SKM-1 (cell line): ENCODE data around the gene ADGRL4.
A peak's percentile ranks its signal among the peaks of the same experiment; 100 is the strongest.
"Not testable (repeated sequence)": the region's sequence is repeated elsewhere in the genome, so short reads cannot be mapped to it uniquely, and the experiment has no call there.

Experiments used
- DNase-seq: peaks from one replicate; lab custom pipeline; 2025; ENCODE audit not compliant: unreplicated experiment; lab: John Stamatoyannopoulos, UW

Gene ADGRL4

DNA sequence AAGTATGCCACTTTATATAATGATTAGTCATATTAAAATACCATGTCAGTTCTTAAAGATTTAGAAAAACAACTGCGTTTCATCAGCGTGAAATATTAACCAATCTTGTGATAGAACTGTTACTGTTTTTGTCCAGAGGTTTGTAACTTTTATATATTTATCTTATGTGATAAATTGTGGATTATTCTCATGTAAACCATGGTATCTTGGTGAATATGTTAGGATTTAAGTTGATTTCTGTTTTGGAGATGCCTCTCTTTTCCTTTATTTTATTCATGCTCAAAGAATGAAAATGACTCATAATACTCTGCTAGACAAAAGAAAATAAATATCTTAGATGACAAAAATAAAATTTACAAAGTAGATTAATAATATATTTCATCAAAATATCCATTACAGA, 88.4 kb downstream of the ADGRL4 start:
- no peak for DNase-seq

DNA sequence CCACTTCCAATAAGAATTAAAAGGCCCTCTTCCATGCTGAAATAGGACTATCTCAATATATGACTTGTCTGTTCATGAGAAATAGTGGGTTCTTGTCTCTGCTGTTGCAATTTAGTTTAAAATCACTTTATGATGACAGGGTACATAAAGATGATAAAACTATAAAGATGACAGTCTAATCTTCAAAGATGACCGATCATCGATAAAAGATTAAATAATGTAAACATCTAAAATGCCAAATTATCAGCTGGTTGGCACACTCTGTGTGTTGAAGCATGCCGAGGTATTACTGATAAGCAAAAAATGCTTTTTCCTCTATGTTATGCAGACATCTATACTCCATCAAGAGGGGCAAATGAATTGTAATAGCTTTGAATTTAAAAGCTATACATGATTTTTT, 89.5 kb downstream of the ADGRL4 start:
- no peak for DNase-seq

DNA sequence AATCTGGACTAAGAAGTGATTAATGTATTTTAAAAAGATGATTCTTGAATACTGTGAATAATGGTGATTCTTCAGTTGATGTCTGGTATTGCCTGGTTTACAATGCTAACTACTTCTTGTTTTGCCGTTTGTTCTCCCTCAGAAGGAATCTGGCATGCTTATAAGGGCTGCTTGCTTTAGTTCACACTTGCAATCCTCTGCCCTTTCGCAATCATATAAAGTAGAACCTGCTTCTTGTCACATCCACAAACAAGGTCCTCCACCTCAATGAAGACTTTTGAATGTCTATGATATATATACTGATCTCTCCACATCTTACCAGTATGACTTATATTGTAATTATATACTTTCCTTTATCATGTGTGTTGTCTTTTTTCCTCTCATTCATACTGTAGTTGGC, 92.6 kb downstream of the ADGRL4 start:
- no peak for DNase-seq

DNA sequence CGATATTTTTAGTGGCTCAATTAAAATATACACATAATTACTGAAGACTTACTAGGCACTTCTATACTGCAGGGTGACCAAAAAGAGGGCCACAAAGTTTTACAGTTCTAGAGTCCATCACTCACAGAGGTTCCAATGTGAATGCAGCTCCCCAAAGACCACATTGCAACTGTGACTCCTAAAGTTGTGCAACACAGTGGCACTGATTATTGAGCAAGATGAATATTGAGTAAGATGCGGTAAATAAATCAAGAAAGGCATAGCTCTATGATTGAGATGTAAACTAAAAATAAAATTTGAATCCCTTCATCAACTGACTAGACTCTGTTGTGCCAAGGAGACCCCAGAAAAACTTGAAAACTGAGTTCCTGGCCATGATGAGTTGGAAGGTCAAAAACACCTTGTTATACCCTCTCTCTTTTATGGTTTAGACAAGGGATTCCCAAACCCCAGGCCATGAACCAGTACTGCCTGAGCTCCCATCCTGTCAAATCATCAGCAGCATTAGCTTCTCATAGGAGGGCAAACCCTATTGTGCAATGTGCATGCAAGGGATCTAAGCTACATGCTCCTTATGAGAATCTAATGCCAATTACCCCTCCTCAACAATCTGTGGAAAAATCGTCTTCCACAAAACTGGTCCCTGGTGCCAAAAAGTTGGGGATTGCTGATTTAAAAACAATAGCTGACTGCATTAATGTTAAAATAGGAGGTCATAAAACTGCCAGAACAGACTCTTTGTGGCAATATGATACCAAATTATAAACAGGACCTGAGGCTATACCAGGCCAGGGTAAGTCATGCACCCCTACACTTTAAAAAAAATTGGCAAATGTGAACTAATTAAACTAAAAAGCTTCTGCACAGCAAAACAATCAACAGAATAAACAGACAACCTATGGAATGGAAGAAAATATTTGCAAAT, 94.3 kb downstream of the ADGRL4 start:
- DNase-seq = peak; percentile 48

DNA sequence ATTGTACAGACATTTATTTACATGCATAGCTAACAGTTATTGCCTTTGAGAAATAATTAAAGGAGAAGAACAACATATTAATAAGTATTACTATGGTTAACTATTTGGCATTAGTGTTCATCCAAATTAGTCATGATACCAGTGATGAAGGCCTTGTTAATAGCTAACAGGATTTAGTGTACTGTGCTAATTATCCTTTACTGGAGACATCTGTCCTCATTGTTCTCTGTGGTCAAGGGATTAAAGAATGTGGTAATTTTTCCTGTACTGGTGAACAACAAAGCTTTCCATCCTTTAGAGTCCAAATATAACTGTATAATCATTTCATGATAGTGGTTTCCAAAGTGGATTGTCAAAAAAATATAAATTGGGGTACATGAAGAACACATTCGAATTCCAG, 103.9 kb downstream of the ADGRL4 start:
- DNase-seq = no peak

DNA sequence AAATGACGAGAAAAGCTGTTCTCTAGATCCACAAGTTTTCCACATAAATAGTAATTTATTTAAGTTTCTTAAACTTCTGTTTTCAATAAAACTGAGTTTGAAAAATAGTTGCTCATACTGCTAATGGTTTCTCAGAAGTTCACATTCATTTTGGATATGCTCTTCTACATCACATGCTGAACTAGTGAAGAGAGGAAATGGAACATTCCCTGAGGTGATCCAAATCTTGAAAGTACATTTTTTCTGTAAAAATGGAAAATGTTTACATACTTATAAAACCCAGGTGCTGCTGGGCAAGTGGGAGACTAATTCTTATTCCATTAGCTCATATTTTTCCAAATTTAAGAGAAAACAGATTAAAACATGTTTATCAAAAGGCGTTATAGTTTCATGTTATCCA, 111.7 kb downstream of the ADGRL4 start:
- DNase-seq = no peak

DNA sequence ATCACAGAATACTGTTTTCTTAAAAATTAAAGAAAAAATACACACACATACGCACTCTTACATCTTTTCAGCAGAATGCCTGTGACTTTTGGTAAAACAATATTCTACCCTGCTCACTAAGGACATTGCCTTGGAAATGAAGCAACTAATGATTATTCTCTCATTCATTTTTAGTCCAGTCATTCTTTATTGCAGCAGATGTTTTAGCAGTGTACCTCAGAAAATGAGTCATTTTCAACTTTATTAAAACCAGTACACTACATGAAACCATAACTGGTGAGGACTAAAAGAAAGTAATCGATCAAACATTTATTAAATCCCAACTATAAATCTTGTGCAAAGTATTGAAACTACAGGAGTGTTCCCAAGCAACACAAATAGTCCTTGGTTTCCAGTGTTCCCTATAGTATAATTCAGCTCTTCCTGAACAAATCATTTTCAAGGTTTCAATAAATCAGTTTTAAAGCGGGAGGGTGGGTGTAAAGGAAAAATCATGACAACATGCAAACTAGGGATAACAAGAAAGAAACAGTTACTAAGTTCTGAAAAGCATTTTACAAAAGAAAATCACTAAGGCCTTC, 114.2 kb downstream of the ADGRL4 start:
- DNase-seq = no peak

DNA sequence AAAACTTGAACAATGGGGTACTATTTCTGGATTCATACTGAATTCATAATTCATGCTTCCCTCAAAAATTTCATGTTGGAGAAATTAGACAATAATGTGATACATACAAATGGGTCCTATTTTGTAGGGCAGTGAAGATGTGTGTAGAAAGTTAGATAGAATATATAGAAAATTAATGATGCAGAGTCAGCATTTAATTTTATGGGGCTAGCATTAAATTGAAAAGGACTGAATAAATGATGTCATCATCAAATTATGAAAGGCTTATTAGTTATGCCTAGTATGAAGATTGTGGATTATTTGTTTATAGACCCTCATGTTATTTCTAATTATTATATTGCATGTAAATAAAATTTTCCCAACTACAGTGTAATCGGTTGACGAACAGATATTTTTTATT, 119.1 kb downstream of the ADGRL4 start:
- DNase-seq = no peak

DNA sequence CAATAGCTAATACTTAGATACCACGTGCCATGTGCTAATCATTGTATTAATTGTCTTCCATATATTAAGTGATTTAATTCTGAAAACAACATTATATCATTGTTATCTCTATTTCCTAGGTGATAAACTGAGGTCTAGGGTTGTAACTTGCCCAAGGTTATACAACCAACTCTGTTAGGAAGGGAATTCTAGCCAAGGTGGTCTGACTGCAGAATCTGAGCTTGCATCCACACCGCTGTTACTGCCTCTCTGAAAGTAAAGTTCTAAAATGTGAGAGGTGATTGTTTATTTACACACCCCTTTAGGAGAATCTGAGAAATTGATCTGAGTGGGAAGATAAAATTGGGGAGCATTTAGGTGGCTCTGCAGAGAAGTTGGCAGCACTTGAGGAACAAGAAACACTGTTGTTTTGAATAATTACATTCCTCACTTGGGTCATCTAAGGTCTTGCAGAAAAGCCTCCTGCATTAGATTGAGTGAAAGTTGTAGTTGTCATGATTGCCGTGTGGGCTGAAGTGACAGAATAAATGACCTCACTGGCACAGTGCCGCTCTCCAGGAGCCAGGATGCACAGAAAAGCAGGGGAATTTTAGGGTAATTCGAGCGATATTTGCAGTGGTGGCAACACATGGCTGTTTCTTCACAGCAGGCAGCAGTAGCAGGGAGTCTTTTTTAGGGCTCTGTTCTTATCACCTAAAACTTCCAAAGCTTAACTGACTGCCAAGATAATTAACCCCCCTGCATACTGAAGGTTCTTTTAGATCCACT, 121.7 kb downstream of the ADGRL4 start:
- no peak for DNase-seq

DNA sequence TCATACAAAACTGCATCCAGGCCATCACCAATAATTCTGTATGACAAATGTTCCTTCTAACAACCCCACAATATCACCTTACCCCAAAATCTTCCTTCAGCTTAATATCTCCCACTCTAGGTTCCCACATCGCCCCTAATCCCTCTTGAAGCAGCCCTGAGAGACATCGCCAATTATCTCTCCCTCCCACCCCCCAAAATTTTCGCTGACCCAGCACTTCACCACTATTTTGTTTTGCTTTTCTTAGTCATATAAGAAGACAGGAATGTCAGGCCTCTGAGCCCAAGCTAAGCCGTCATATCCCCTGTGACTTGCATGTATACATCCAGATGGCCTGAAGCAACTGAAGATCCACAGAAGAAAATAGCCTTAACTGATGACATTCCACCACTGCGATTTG, 126.3 kb downstream of the ADGRL4 start:
- no peak for DNase-seq

DNA sequence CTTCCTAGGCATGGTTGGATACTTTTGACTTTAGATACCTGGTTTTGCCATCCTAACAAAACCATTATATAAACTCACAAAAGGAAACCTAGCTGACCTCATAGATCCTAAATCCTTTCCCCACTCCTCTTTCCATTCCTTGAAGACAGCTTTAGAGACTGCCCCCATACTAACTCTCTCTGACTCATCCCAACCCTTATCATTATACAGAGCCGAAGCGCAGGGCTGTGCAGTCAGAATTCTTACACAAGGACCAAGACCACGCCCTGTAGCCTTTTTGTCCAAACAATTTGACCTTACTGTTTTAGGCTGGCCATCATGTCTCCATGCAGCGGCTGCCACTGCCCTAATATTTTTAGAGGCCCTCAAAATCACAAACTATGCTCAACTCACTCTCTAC, 130.5 kb downstream of the ADGRL4 start:
- DNase-seq = not testable (repeated sequence)

DNA sequence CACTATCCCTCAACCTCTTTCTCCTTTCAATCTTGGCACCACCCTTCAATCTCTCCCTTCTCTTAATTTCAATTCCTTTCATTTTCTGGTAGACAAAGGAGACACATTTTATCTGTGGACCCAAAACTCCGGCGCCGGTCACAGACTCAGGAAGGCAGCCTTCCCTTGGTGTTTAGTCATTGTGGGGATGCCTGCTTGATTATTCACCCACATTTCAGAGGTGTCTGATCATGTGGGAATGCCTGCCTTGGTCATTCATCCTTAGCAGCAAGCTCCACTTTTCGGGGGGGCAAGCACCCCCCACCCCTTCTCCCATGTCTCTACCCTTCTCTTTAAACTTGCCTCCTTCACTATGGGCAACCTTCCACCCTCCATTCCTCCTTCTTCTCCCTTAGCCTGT, 133.7 kb downstream of the ADGRL4 start:
- DNase-seq = not testable (repeated sequence)

DNA sequence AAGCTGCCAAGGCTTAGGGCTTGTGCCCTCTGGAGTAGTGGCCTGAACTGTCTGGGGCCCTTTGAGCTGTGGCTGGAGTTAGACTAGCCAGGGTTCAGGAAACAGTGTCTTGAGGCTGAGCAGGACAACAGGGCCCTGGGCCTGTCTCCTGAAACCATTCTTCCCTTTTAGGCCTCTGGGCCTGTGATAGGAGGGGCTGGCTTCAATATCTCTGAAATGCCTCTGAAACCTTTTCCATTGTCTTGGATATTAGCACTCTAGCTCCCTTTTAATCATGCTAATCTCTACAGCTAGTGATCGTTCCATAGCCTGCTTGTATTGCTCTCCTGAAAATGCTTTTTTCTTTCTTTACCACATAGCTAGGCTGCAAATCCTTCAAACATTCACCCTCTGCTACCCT, 135.3 kb downstream of the ADGRL4 start:
- no peak for DNase-seq

DNA sequence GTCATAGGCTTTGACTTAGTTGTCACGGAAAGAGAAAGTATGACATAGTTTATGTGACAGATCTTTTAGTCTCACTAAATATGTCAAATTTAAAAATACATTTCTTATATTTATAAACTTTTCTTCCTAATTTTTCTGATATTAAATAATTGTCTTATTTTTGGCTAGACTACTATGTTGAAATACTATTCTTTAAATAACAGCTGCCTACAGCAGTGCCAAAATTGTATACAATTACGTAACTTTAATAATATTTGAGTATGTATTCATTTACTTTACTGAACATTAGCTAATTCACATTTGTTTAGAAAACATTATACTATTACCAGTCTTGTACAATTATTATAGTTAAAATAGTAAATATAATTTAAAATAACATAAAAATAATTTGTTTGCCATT, 137.4 kb downstream of the ADGRL4 start:
- DNase-seq = no peak

DNA sequence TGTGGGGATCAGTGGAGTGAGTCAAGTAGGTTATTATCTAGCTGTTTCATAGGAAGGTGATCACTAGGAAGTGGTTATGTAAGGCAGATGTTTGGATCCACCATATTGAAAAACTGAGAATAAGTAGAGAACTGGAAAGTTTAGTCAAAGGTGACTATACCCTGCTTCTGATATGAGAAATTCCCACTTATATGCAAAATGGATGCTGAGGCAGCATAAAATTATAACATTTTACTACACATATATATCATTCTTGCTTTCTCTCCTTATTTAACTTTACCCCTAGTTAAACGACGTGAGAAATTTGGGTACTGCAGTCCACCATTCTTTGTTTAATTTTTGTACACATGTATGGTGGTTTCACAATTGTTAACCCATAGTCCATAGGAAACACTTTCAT, 142.4 kb downstream of the ADGRL4 start:
- DNase-seq = no peak

DNA sequence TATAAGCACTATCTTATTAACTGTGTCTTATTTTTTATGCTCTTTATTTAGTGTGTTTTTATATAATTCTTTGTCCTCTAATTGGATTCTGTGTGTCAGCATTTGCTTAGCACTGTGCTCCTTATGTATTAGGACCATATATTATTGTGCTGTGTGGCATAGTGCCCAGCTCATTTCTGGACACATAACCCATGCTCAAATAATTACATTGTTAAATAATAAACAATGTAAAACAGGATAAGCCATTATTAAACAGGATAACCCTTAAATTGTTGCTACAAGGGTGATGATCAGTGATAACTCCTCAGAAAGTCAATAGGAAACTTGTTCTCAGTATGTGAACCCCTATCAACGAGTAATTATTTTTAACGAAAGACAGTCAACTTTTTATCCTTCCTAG, 150.4 kb downstream of the ADGRL4 start:
- DNase-seq = no peak

DNA sequence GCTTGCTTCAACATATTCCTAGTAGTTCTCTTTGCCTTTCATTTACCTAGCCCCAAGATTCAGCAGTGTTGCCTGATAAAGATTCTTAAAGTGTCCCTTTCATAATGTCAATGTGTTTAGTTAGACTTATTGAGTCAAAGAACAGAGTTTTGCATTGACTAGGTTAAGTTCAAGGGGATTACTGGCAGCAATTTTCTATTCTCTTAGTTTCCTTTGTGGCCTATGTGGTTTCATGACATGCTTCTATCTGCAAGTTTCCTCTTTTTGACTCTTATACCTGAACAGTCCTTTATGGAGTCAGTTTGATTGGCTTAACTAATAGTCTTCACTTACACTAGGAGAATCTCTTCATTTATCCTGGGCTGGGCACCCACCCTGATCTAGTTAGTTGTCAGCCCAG, 151.3 kb downstream of the ADGRL4 start:
- no peak for DNase-seq

DNA sequence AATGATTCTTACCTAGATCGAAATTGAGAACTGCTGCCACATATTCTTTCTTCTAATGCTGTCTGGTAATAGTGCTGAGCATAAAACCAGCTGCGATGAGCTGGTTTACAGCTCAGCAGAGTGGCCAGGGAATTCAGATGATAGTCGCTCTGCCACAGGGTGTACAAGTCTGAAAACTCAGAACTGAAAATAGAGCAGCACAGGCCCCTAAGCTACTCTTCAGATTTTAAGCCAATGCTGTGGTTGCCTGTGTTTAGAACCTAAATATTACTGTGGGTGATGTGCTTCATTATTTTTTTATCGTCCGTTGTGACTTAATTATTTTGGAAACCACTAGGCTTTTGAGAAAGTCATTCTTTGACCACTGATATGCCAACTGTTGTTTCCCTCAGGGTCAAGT, 152.0 kb downstream of the ADGRL4 start:
- no peak for DNase-seq

DNA sequence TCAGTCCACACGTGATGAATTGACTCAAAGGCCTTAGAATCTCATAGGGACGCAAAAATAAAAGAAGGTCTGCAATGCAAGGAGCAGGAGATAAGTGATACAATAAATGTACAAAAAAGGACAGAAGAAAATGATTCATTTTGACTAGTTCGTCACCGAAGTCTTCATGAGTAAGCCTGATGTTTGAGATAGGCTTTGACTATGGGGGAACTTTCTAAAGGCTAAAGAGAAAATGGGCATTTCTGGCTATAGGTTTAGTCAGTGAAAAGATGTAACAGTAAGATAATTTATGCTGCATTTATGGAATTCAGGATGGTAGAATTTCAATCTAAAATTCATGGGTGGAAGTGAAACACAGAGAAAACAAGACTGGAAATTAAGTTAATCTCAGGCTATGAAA, 163.0 kb downstream of the ADGRL4 start:
- no peak for DNase-seq

DNA sequence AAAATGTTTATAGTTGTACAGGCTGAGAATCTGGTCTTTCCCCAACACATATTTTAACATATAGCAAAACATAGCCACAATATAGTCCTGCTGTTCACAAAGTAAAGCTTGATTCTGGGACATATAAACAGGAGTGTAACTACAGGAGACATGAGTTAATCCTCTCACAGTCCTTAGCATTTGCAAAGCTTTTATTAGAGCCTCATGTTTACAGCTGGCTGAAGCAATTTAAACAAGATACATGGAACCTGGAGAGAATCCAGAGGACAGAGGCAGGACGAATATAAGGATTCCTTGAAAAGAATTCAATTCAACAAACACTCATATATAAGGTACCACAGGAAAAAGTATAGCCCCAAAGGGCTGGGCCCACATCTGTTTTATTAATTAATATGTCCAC, 163.4 kb downstream of the ADGRL4 start:
- no peak for DNase-seq

DNA sequence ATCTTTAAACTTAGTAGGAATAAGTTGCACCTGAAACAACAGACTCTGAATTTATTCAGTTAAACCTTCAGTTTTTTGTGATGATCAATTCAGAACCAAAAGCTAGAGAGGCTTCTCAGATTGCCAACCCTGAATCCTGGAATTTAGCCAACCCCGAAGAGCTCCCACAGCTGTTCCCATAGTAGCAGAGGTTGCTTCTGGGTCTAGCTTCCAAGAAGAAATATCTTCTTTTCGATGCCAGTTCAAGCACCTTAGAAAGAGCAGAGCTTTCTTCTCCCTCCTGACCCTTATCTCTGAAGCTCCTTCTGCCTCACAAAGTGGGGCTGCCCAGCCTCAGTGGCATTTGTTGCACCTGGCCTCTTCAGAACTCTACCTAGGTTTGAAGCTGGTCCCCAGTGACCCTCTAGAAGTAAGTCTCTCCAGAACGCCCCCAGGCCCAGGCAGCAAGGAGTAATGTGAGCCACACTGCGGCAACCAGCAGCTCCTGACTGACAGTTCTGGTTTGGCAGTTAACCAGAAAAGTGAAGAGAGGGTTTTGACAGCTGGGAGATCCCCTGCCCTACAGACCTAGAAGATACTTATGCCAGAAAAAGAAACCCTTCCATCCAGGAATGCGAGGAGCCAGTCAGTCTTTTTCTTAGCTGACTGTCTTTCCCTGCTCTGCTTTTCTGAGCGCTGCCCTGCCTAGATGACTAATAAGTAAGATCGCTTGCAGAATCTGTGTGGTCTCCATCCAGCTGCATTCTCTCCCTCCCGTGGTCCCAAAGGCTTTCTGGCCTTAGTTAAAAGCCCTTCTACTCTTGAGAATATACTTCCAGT, 165.9 kb downstream of the ADGRL4 start:
- no peak for DNase-seq
